PC-9 (cell line): ENCODE measurements around the gene SPG11. TPM values are rescaled to one million over a fixed set of nuclear protein-coding genes. Genes with fewer than 3 reads are reported as not detected.

Experiments used
- BruUV-seq: library from RNA; stranded (reverse); fragments of 400-500 nt; replicated peaks from 2 replicates; lab custom pipeline; 2021; lab: Mats Ljungman, UMichigan
- CTCF ChIA-PET: fragments of 300-600 bp; sonication (Branson Sonifier 250); formaldehyde crosslinking; loops from one replicate; lab custom pipeline; 2022; ENCODE audit warnings: antibody characterized with exemption; lab: Charles Lee
- POLR2A ChIA-PET: fragments of 300-600 bp; sonication (Branson Sonifier 250); formaldehyde crosslinking; loops from one replicate; lab custom pipeline; 2022; ENCODE audit warnings: antibody characterized with exemption; ENCODE audit not compliant: unreplicated experiment; lab: Charles Lee
- DNase-seq, 2 experiments: peaks; one replicate each; pipeline versions ENCODE4 v3.0.0 to v3.0.0-alpha.2; 2015 to 2022; ENCODE audit warnings: mixed read lengths in 1 of 2
- H2AFZ ChIP-seq: fragments of 200-600 bp; sonication (generic); 2 replicates; pipeline ENCODE4 v1.8.1; 2017; ENCODE audit warnings: antibody characterized with exemption
- H3F3A ChIP-seq: fragments of 200-600 bp; sonication (generic); 2 replicates; pipeline ENCODE4 v1.8.1; 2017; ENCODE audit warnings: antibody characterized with exemption, mild to moderate bottlenecking, low read depth; ENCODE audit not compliant: insufficient read depth
- H3K27ac ChIP-seq: fragments of 200-600 bp; sonication (generic); 2 replicates; pipeline ENCODE4 v1.6.1; 2016; ENCODE audit warnings: mixed run types
- H3K27me3 ChIP-seq: fragments of 200-600 bp; sonication (generic); 2 replicates; pipeline ENCODE4 v1.6.1; 2016; ENCODE audit warnings: low read depth, mixed run types; ENCODE audit not compliant: insufficient read depth
- H3K36me3 ChIP-seq: fragments of 200-600 bp; sonication (generic); 2 replicates; pipeline ENCODE4 v1.6.1; 2016; ENCODE audit warnings: low read depth, mixed run types
- H3K4me1 ChIP-seq: fragments of 200-600 bp; sonication (generic); replicated peaks from 2 replicates; pipeline ENCODE4 v1.6.1; 2016; ENCODE audit warnings: mixed run types; ENCODE audit not compliant: insufficient read depth
- H3K4me2 ChIP-seq: fragments of 200-600 bp; sonication (generic); 2 replicates; pipeline ENCODE4 v1.6.1; 2017; ENCODE audit warnings: mixed run types
- H3K4me3 ChIP-seq: fragments of 200-600 bp; sonication (generic); 2 replicates; pipeline ENCODE4 v1.6.1; 2016; ENCODE audit warnings: mixed run types
- H3K79me2 ChIP-seq: fragments of 200-600 bp; sonication (generic); 2 replicates; pipeline ENCODE4 v1.6.1; 2017; ENCODE audit warnings: low read depth, mixed run types
- H3K9me2 ChIP-seq: fragments of 200-600 bp; sonication (generic); 2 replicates; pipeline ENCODE4 v1.8.1; 2017; ENCODE audit warnings: mild to moderate bottlenecking; ENCODE audit not compliant: insufficient read depth
- H3K9me3 ChIP-seq: fragments of 200-600 bp; sonication (generic); 2 replicates; pipeline ENCODE4 v1.8.1; 2016; ENCODE audit warnings: low read depth; ENCODE audit not compliant: insufficient read depth
- H4K20me1 ChIP-seq: fragments of 200-600 bp; sonication (generic); 2 replicates; pipeline ENCODE4 v1.8.1; 2017; ENCODE audit not compliant: insufficient read depth
- CTCF ChIP-seq: fragments of 200-600 bp; sonication (generic); conservative IDR thresholded peaks from 2 replicates; pipeline ENCODE4 v1.6.1; 2017; ENCODE audit warnings: mixed run types, antibody characterized with exemption, mild to moderate bottlenecking, moderate library complexity
- EZH2 ChIP-seq: fragments of 200-600 bp; sonication (generic); IDR thresholded peaks from 2 replicates; pipeline ENCODE4 v1.8.0; 2017; ENCODE audit warnings: antibody characterized with exemption, low read depth
- intact Hi-C: fragments of 100-400 bp; cut with micrococcal nuclease; formaldehyde crosslinking; loops from one replicate; pipeline ENCODE4 v1.10.0; 2022; ENCODE audit not compliant: unreplicated experiment
- total RNA-seq: library from RNA; stranded (reverse); gene quantifications from 2 replicates; pipeline ENCODE4 v1.2.3, GENCODE V29; 2021

The SPG11 gene
- total RNA-seq, 1 experiment from 2014 or later = 64.2 TPM

DNA sequence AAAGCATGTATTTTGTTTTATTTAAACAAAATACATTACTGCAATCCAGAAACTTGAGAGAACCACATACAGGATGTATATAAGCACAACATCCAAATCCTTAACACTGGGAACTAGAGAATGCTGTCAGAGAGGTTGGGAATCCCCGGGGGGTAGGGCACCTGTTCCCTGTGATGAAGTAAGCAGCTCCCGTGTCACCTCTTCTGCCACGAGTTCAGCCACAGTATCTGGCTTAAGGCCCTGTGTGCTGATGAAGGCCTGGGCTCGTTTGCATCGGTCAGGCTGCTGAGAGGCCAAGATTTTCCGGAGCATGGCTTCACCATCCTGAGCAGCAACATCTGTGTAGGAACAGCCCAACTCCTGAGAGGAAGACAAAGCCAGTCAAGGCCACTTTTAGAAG lies 90.1 kb downstream of the SPG11 start:
- POLR2A ChIA-PET = interaction anchor here (0.5 to 0.6 kb wide), 2 partner anchors 696 to 702 kb away, joined by 3 to 5 read pairs; no protein-coding TSS in a partner anchor
- no peaks in the 10 kb centered on the region for H3K4me1 ChIP-seq
- H3K27me3 ChIP-seq = no peaks in the 10 kb centered on the region
- no peaks in the 10 kb centered on the region for H3F3A ChIP-seq
- no peak for DNase-seq
- H3K4me2 ChIP-seq = no peak overlapping the region
- H4K20me1 ChIP-seq = no peaks in the 10 kb centered on the region
- no peak overlapping the region for H2AFZ ChIP-seq
- H3K9me3 ChIP-seq = no peaks in the 10 kb centered on the region
- intact Hi-C loops = no loop called here
- CTCF ChIA-PET = no interaction called here
- no peak overlapping the region for H3K4me3 ChIP-seq
- no peaks in the 10 kb centered on the region for H3K36me3 ChIP-seq
- no peaks in the 10 kb centered on the region for H3K9me2 ChIP-seq
- no peaks in the 10 kb centered on the region for H3K79me2 ChIP-seq
- TF ChIP-seq CTCF = no peak
- no peak for TF ChIP-seq EZH2
- BruUV-seq = no TSS peak
- H3K27ac ChIP-seq = no peak overlapping the region

DNA sequence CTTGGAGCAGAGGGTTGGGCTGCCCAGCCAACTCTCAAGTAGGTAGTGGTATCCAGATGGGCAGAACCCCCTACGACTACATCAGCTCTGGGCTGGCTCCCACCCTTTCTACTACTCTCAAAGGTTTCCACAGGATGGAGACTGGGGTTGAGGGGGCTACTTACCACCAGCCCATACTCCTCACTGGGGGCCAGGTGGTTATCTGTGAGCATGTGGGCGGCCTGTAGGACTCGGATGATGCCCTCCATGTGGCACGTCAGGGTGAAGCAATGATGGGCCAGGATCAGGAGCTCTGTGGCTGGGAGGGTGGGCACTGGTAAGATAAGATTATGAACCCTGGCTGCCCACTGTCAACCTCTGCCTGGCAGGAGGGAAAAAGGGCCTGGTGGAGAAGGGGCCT lies 93.1 kb downstream of the SPG11 start:
- H3K27me3 ChIP-seq = no peaks in the 10 kb centered on the region
- no peak overlapping the region for H2AFZ ChIP-seq
- no peak overlapping the region for H3K4me3 ChIP-seq
- 0 out of 2 replicates have a peak, but pooled peaks cover 3% of the 10 kb centered on the region for H3K36me3 ChIP-seq
- peaks cover 5% of the 10 kb centered on the region; the same call in 1 of the 2 replicates for H3F3A ChIP-seq
- intact Hi-C loops = no loop called here
- H4K20me1 ChIP-seq = no peaks in the 10 kb centered on the region
- ChIA-PET CTCF (no interaction called here), POLR2A (interaction anchor here (0.6 kb wide), 1 partner anchor 54 kb away, joined by 3 read pairs; no protein-coding TSS in a partner anchor)
- H3K79me2 ChIP-seq = no peaks in the 10 kb centered on the region
- no peaks in the 10 kb centered on the region for H3K4me1 ChIP-seq
- DNase-seq = no peak
- no peak overlapping the region for H3K27ac ChIP-seq
- no peaks in the 10 kb centered on the region for H3K9me3 ChIP-seq
- no peak overlapping the region for H3K4me2 ChIP-seq
- TF ChIP-seq EZH2 = no peak
- TF ChIP-seq CTCF = no peak
- no peaks in the 10 kb centered on the region for H3K9me2 ChIP-seq
- BruUV-seq = no TSS peak

GRCh38 chr15:44569316-44569715 lies 94.1 kb downstream of the SPG11 start:
- intact Hi-C loops = no loop called here
- Histone ChIP-seq H3K27me3 (no peaks in the 10 kb centered on the region), H3K27ac (no peak overlapping the region), H2AFZ (no peak overlapping the region), H3K9me2 (no peaks in the 10 kb centered on the region), H3K4me1 (no peaks in the 10 kb centered on the region), H3K79me2 (no peaks in the 10 kb centered on the region), H3K36me3 (peaks cover 13% of the 10 kb centered on the region; the same call in 1 of the 2 replicates), H3K4me3 (no peak overlapping the region), H4K20me1 (no peaks in the 10 kb centered on the region), H3K9me3 (no peaks in the 10 kb centered on the region), H3K4me2 (no peak overlapping the region), H3F3A (peaks cover 7% of the 10 kb centered on the region; the same call in 1 of the 2 replicates)
- BruUV-seq = no TSS peak
- ChIA-PET CTCF (no interaction called here), POLR2A (no interaction called here)
- TF ChIP-seq EZH2 (no peak), CTCF (no peak)
- no peak for DNase-seq
